ENCODE results near the gene NKG7.

DNA sequence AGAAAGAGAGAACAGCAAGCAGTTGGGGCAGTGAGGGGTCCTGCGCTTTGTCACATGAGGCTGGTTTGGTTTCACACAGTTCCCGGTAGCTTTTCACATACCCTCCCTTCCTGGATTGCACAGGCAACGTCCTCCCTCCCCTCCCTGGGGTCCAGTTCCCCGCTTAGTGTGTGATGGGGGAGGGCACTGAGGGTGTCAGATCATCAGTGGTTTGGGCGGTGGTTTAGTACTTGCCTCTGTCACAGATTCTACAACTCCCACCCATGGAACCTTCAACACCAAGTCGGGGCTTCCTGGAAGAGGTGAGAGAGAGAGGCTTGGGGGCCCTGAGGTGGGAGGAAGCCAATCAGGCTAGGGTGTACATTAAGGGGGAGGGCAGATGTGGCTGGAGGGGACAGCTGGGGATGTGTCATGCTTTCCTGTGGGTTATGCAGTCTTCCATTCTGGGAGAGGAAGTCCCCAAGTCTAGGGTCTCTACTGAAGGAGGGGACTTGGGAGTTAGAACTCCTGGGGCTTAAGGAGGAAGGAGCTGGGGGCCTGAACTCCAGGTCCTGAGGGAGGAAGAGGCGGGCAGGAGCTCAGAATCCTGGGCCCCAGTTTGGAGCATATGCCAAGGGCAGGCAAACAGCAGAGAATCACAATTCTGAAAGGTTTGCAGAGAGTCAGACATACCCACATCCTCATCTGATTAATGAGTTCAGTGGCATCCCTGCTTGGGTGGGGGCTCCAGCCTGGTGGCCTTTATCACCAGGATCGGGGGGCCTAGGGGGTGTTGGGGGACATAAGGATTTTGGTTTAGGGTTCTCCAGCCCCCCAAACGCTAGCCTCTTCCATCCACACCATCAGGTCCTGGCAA is at the start of gene NKG7:
- TF ChIP-seq POLR2AphosphoS5 (IDR thresholded peaks at IDR 0.05; ENCODE audit: borderline replicate concordance, low read depth, low read length): no peak
- TF ChIP-seq EZH2 (IDR thresholded peaks at IDR 0.05): no peak
- no peak for TF ChIP-seq FOXP2 (optimal IDR thresholded peaks at IDR 0.05; ENCODE audit: control extremely low read depth, extremely low read length, insufficient read depth)

Measured in SK-N-MC (cell line).